ENCODE measurements around the gene OSBPL3. TPM values are rescaled to one million over a fixed set of nuclear protein-coding genes. Genes with fewer than 3 reads are reported as not detected.

OSBPL3 gene
- total RNA-seq, 1 donor from 2014 or later = 76.2 TPM

- no peak overlapping the region for H3K4me3 Mint-ChIP-seq (ENCODE audit: low read depth)
- DNase-seq (ENCODE audit: low spot score) = no peak
- intact Hi-C loops (cut with micrococcal nuclease) = no loop called here
- no peaks in the 10 kb centered on the region for H3K27me3 Mint-ChIP-seq (ENCODE audit: low read depth)
- H3K9me3 Mint-ChIP-seq = no peaks in the 10 kb centered on the region
- peaks cover 65% of the 10 kb centered on the region for H3K4me1 Mint-ChIP-seq (ENCODE audit: low read depth)
- H3K36me3 Mint-ChIP-seq (ENCODE audit: low read depth) = peaks cover 87% of the 10 kb centered on the region
- no peak overlapping the region for H3K27ac Mint-ChIP-seq
These were observed 148.7 kb downstream of the OSBPL3 start for GRCh38 chr7:24831240-24831639.

DNA sequence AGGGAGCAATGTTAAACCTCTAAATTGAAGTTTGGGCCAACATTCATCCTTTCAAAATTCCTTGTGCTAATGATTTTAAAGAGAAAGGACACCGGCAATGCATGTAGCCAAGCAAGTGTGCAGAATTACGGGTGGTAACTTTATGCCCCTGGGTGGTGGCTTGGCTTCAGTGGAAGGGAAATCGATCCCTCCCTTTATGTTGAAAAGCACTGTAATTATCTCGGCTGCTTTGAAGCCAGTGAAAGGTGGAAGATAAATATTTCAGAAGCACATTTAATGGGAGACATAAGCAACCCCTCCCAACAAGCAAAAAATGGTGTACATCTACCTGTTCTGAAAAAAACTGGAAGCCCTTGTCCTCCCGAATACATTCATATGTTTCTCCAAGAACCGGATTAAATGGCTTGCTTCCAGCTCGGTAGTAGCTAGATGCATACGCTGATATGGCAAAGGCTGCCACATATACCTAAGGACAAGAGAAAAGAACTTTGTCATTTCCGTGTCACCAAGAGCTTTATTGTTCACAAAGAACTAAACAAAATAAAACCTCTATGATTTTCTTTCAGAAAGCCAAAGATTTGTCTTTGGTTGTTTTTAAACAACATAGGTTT is 149.4 kb downstream of the OSBPL3 start:
- Mint-ChIP-seq H3K27ac (no peak overlapping the region), H3K4me3 (ENCODE audit: low read depth) (no peak overlapping the region), H3K36me3 (ENCODE audit: low read depth) (peaks cover 90% of the 10 kb centered on the region), H3K27me3 (ENCODE audit: low read depth) (no peaks in the 10 kb centered on the region), H3K9me3 (no peaks in the 10 kb centered on the region), H3K4me1 (ENCODE audit: low read depth) (peaks cover 69% of the 10 kb centered on the region)
- intact Hi-C loops (cut with micrococcal nuclease) = loop anchor here (1.0 kb wide), 1 partner anchor 36 kb away; no protein-coding TSS in a partner anchor
- DNase-seq (ENCODE audit: low spot score) = no peak

GRCh38 chr7:24829787-24830186 is 150.2 kb downstream of the OSBPL3 start:
- Mint-ChIP-seq H3K27me3 (ENCODE audit: low read depth) (no peaks in the 10 kb centered on the region), H3K4me3 (ENCODE audit: low read depth) (no peak overlapping the region), H3K27ac (no peak overlapping the region), H3K36me3 (ENCODE audit: low read depth) (peaks cover 93% of the 10 kb centered on the region), H3K4me1 (ENCODE audit: low read depth) (peaks cover 77% of the 10 kb centered on the region), H3K9me3 (no peaks in the 10 kb centered on the region)
- intact Hi-C loops (cut with micrococcal nuclease) = loop anchor here (1.0 kb wide), 1 partner anchor 37 kb away; no protein-coding TSS in a partner anchor
- DNase-seq (ENCODE audit: low spot score) = no peak

GRCh38 chr7:24828891-24829661 is 150.9 kb downstream of the OSBPL3 start:
- intact Hi-C loops (cut with micrococcal nuclease) = no loop called here
- DNase-seq (ENCODE audit: low spot score) = no peak
- H3K36me3 Mint-ChIP-seq (ENCODE audit: low read depth) = peaks cover 96% of the 10 kb centered on the region
- no peaks in the 10 kb centered on the region for H3K9me3 Mint-ChIP-seq
- H3K27ac Mint-ChIP-seq = peak overlapping the region; percentile 20
- H3K4me3 Mint-ChIP-seq (ENCODE audit: low read depth) = no peak overlapping the region
- H3K27me3 Mint-ChIP-seq (ENCODE audit: low read depth) = no peaks in the 10 kb centered on the region
- peaks cover 79% of the 10 kb centered on the region for H3K4me1 Mint-ChIP-seq (ENCODE audit: low read depth)

GRCh38 chr7:24827589-24827988 is 152.4 kb downstream of the OSBPL3 start:
- H3K36me3 Mint-ChIP-seq (ENCODE audit: low read depth) = peaks cover 94% of the 10 kb centered on the region
- H3K9me3 Mint-ChIP-seq = no peaks in the 10 kb centered on the region
- no peaks in the 10 kb centered on the region for H3K27me3 Mint-ChIP-seq (ENCODE audit: low read depth)
- no peak overlapping the region for H3K4me3 Mint-ChIP-seq (ENCODE audit: low read depth)
- no peak for DNase-seq (ENCODE audit: low spot score)
- H3K27ac Mint-ChIP-seq = no peak overlapping the region
- intact Hi-C loops (cut with micrococcal nuclease) = no loop called here
- H3K4me1 Mint-ChIP-seq (ENCODE audit: low read depth) = peaks cover 74% of the 10 kb centered on the region

- peaks cover 75% of the 10 kb centered on the region for H3K4me1 Mint-ChIP-seq (ENCODE audit: low read depth)
- no peak for DNase-seq (ENCODE audit: low spot score)
- H3K27me3 Mint-ChIP-seq (ENCODE audit: low read depth) = no peaks in the 10 kb centered on the region
- H3K4me3 Mint-ChIP-seq (ENCODE audit: low read depth) = peak overlapping the region; percentile 31
- H3K27ac Mint-ChIP-seq = peak overlapping the region; percentile 76
- no peaks in the 10 kb centered on the region for H3K9me3 Mint-ChIP-seq
- intact Hi-C loops (cut with micrococcal nuclease) = no loop called here
- H3K36me3 Mint-ChIP-seq (ENCODE audit: low read depth) = peaks cover 91% of the 10 kb centered on the region
These were observed 153.0 kb downstream of the OSBPL3 start for GRCh38 chr7:24827027-24827426.

DNA sequence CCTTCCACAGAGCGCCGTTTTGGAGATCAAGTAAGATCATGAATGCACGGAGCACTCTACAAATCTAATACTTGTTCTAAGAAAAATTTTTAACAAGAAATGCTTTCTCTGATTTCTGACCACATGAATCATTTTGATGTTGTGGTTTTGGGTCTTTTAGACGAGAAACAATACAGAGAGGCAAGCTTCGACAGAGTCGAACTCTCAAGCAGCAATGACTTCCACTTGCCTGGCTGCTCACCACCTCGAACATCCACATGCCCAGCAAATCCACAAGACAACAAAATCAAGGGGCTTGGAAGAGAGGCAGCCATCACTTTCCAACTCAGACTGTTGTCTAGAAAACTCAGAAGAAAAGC is 153.3 kb downstream of the OSBPL3 start:
- DNase-seq (ENCODE audit: low spot score) = no peak
- peak overlapping the region; percentile 76 for H3K27ac Mint-ChIP-seq
- peaks cover 87% of the 10 kb centered on the region for H3K36me3 Mint-ChIP-seq (ENCODE audit: low read depth)
- H3K4me3 Mint-ChIP-seq (ENCODE audit: low read depth) = peak overlapping the region; percentile 31
- H3K9me3 Mint-ChIP-seq = no peaks in the 10 kb centered on the region
- H3K4me1 Mint-ChIP-seq (ENCODE audit: low read depth) = peaks cover 78% of the 10 kb centered on the region
- intact Hi-C loops (cut with micrococcal nuclease) = no loop called here
- H3K27me3 Mint-ChIP-seq (ENCODE audit: low read depth) = no peaks in the 10 kb centered on the region

- no peak for DNase-seq (ENCODE audit: low spot score)
These were observed 153.9 kb downstream of the OSBPL3 start for GRCh38 chr7:24825931-24826661.

DNA sequence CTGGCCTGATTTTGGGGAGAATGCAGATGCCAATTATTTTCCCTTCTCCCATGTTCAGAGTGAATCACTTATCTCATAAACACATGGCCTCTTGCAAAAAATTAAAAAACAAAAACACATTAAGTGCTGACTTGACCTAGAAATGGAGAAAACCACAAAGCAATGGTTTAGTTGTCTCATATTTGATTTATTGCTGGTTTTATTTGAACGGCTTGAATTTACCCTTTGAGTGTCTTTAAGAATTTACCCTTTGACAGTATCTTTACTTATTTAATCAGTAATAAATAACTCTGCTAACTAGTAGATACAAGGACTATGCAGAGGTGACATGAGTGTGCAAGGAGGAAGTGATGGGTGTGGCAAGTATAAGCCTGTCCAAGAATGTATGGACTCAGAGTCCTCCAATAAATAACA is 154.6 kb downstream of the OSBPL3 start:
- H3K9me3 Mint-ChIP-seq = no peaks in the 10 kb centered on the region
- peaks cover 75% of the 10 kb centered on the region for H3K36me3 Mint-ChIP-seq (ENCODE audit: low read depth)
- intact Hi-C loops (cut with micrococcal nuclease) = no loop called here
- no peak overlapping the region for H3K27ac Mint-ChIP-seq
- no peak overlapping the region for H3K4me3 Mint-ChIP-seq (ENCODE audit: low read depth)
- H3K27me3 Mint-ChIP-seq (ENCODE audit: low read depth) = no peaks in the 10 kb centered on the region
- peaks cover 78% of the 10 kb centered on the region for H3K4me1 Mint-ChIP-seq (ENCODE audit: low read depth)
- DNase-seq (ENCODE audit: low spot score) = no peak

More at GRCh38 chr7:24825931-24826661, 153.9 kb downstream of the OSBPL3 start:
- peak overlapping the region; percentile 76 for H3K27ac Mint-ChIP-seq
- intact Hi-C loops (cut with micrococcal nuclease) = no loop called here
- peak overlapping the region; percentile 20 for H3K4me3 Mint-ChIP-seq (ENCODE audit: low read depth)
- H3K4me1 Mint-ChIP-seq (ENCODE audit: low read depth) = peaks cover 78% of the 10 kb centered on the region
- peaks cover 82% of the 10 kb centered on the region for H3K36me3 Mint-ChIP-seq (ENCODE audit: low read depth)
- no peaks in the 10 kb centered on the region for H3K27me3 Mint-ChIP-seq (ENCODE audit: low read depth)
- no peaks in the 10 kb centered on the region for H3K9me3 Mint-ChIP-seq

DNA sequence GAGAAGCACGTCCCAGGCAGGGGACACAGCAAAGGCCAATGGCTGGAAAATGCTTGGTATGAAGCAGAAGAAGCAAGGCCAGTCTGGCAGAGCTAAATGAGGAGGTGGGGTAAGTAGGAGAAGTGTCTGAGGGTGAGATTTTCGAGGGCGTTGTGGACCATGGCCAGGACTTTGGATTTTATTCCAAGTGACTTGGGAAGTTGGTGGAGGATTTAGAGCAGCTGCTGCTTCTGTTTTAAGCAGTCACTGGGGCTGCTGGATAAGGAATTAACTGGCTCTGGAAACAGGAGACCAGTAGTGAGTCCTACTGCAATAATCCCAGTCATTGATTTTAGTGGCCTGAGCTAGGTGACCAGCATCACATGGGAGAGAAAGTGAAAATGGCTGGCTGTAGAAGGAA is 155.1 kb downstream of the OSBPL3 start:
- intact Hi-C loops (cut with micrococcal nuclease) = no loop called here
- Mint-ChIP-seq H3K9me3 (no peaks in the 10 kb centered on the region), H3K27me3 (ENCODE audit: low read depth) (no peaks in the 10 kb centered on the region), H3K27ac (no peak overlapping the region), H3K4me1 (ENCODE audit: low read depth) (peaks cover 78% of the 10 kb centered on the region), H3K4me3 (ENCODE audit: low read depth) (no peak overlapping the region), H3K36me3 (ENCODE audit: low read depth) (peaks cover 74% of the 10 kb centered on the region)
- DNase-seq (ENCODE audit: low spot score) = no peak

DNA sequence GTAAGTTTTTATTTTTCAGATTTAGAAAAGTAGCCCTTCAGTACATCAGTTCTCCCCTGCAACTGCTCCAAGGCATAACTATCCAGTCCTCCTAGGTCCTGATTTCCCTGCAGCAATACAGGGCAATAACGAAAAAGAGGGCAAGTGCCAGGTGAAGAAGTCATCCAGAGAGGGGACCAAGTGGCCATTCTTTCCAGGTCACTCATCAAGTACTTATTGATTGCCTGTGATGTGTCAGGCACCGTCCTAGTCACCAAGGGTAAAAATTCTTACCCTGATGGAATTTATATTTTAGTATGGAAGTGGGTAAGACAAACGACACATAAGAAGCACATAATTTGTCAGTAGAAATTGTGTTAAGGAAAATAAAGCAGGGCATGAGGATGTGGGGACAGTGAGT is 155.6 kb downstream of the OSBPL3 start:
- Mint-ChIP-seq H3K9me3 (no peaks in the 10 kb centered on the region), H3K4me1 (ENCODE audit: low read depth) (peaks cover 77% of the 10 kb centered on the region), H3K4me3 (ENCODE audit: low read depth) (no peak overlapping the region), H3K36me3 (ENCODE audit: low read depth) (peaks cover 75% of the 10 kb centered on the region), H3K27ac (no peak overlapping the region), H3K27me3 (ENCODE audit: low read depth) (no peaks in the 10 kb centered on the region)
- intact Hi-C loops (cut with micrococcal nuclease) = no loop called here
- DNase-seq (ENCODE audit: low spot score) = no peak

DNA sequence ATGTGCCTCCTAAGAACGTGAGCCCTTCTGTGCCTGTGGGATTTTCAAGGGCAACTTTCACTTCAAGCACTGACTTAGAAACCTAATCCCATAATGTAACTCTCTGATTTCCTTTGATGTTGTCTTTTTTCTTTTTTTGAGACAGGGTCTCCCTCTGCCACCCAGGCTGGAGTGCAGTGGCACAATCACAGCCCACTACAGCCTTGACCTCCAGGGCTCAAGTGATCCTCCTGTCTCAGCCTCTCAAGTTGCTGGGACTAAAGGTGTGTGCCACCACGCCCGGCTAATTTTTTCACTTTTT is 158.3 kb downstream of the OSBPL3 start:
- no peak for DNase-seq (ENCODE audit: low spot score)
- H3K27me3 Mint-ChIP-seq (ENCODE audit: low read depth) = no peaks in the 10 kb centered on the region
- intact Hi-C loops (cut with micrococcal nuclease) = loop anchor here (1.0 kb wide), 8 partner anchors 45 to 272 kb away; partner anchors contain the start of gene OSBPL3
- H3K9me3 Mint-ChIP-seq = no peaks in the 10 kb centered on the region
- H3K36me3 Mint-ChIP-seq (ENCODE audit: low read depth) = peaks cover 72% of the 10 kb centered on the region
- H3K4me1 Mint-ChIP-seq (ENCODE audit: low read depth) = peaks cover 59% of the 10 kb centered on the region
- peak overlapping the region; percentile 97 for H3K27ac Mint-ChIP-seq
- H3K4me3 Mint-ChIP-seq (ENCODE audit: low read depth) = no peak overlapping the region
